Gastroesophageal sphincter (tissue), 3 donors: ENCODE data around the gene APBB1IP.

ENCODE experiments used
- CTCF ChIP-seq, 4 experiments: fragments of 200-600 bp in 2 of 4; fragments of 450-650 bp in 2 of 4; sonication (generic) in 1 of 4; IDR thresholded peaks; one replicate each; pipeline ENCODE4 v1.5.1; 2017 to 2019; ENCODE audit warnings: antibody characterized with exemption in 4 of 4, mild to moderate bottlenecking in 2 of 4, moderate library complexity in 2 of 4
- EP300 ChIP-seq: sonication (generic); formaldehyde crosslinking; IDR thresholded peaks from one replicate; pipeline ENCODE4 v1.6.1; 2017; ENCODE audit warnings: antibody characterized with exemption, mild to moderate bottlenecking
- POLR2A ChIP-seq, 2 donors: fragments of 450-650 bp; IDR thresholded peaks; one replicate each; pipeline ENCODE4 v1.6.1; 2017; ENCODE audit warnings: antibody characterized with exemption in 2 of 2, mild to moderate bottlenecking in 2 of 2, moderate library complexity in 1 of 2
- POLR2AphosphoS5 ChIP-seq: sonication (generic); formaldehyde crosslinking; IDR thresholded peaks from one replicate; pipeline ENCODE4 v1.6.1; 2017; ENCODE audit warnings: antibody characterized with exemption

GRCh38 chr10:26472492-26472778, 34.3 kb downstream of the APBB1IP start:
- TF ChIP-seq CTCF (IDR thresholded peaks at IDR 0.05): no peak
- no peak for TF ChIP-seq EP300
- TF ChIP-seq POLR2A (IDR thresholded peaks at IDR 0.05): no peak
- no peak for TF ChIP-seq POLR2AphosphoS5
